BE2C (cell line): ENCODE data around the gene ARAP2.

Source experiments
- DNase-seq: peaks from one replicate; pipeline ENCODE4 v3.0.0-alpha.2; 2020
- H3K27me3 ChIP-seq: fragments of 250-450 bp; sonication (Bioruptor Pico); 2 replicates; pipeline ENCODE4 v1.5.1; 2020; ENCODE audit warnings: mild to moderate bottlenecking
- H3K36me3 ChIP-seq: fragments of 250-450 bp; sonication (Bioruptor Pico); 2 replicates; pipeline ENCODE4 v1.5.1; 2020; ENCODE audit warnings: mild to moderate bottlenecking
- H3K4me1 ChIP-seq: fragments of 250-450 bp; sonication (Bioruptor Pico); 2 replicates; pipeline ENCODE4 v1.5.1; 2020
- H3K4me3 ChIP-seq: 2 replicates; pipeline ENCODE4 v1.5.1; 2011; ENCODE audit warnings: low read depth, low read length
- H3K9me3 ChIP-seq: fragments of 250-450 bp; sonication (Bioruptor Pico); 2 replicates; pipeline ENCODE4 v1.5.1; 2020
- CTCF ChIP-seq: IDR thresholded peaks from 2 replicates; pipeline ENCODE4 v1.5.1; 2012; ENCODE audit warnings: mild to moderate bottlenecking, low read depth, low read length

Gene ARAP2

DNA sequence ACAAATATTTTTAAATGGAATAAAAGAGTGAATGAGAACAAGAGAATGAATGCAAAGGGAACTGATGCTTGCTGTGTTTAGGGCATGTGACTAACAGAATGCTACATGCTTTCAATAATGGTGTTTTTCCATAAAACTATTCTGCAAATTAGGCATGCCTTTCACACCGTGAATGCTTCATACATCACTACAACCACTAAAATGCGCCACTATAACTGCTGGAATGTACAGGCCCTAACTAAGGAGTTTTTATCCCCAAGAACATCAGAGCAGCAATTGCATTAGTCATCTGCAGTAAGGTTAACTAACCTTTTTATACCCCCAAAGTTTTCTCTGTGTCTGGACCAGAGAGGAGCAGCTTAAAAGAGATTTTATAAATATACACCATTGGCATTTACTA, 190.4 kb downstream of the ARAP2 start:
- Histone ChIP-seq H3K4me3 (no peak overlapping the region), H3K27me3 (no peaks in the 10 kb centered on the region), H3K9me3 (no peaks in the 10 kb centered on the region), H3K4me1 (no peaks in the 10 kb centered on the region), H3K36me3 (no peaks in the 10 kb centered on the region)
- TF ChIP-seq CTCF, result no peak
- no peak for DNase-seq

DNA sequence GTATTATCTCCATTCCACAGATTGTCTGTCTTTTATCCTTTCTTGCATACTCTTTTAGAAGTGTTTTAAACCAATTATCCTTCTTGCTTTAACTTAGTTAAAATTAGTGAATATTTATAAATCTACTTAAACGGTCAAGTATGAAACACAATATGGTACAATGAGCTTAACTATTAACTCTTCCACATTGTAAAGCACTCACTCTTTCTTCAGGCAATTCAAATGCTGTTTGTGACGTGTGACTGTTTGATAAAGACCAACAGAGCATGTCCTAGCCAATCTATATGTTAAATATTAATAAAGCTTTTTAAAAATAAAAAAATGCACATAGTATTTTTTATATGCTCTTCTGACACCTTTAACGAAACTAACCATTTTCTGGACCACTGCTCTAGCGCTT, 192.7 kb downstream of the ARAP2 start:
- Histone ChIP-seq H3K27me3 (no peaks in the 10 kb centered on the region), H3K4me1 (no peaks in the 10 kb centered on the region), H3K4me3 (no peak overlapping the region), H3K9me3 (no peaks in the 10 kb centered on the region), H3K36me3 (no peaks in the 10 kb centered on the region)
- no peak for TF ChIP-seq CTCF
- DNase-seq, result no peak

DNA sequence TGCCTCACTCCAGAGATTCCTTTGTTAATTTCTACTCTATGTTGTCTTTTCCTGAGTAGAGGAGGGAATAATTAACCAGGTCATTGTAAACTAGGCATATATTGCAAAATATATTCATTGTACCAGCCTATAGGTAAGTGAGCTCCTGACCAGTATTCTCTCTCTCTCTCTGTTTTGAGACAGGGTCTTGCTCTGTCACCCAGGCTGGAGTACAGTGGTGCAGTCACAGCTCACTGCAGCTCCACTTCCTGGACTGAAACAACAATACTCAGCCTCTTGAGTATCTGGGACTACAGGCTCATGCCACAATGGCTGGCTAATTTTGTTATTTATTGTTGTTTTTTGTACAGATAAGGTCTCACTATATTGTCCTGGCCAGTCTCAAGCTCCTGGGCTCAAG, 198.3 kb downstream of the ARAP2 start:
- no peak for DNase-seq
- H3K27me3 ChIP-seq, result no peaks in the 10 kb centered on the region
- TF ChIP-seq CTCF, result no peak

GRCh38 chr4:36043901-36044300, 200.4 kb downstream of the ARAP2 start:
- H3K4me1 ChIP-seq, result no peaks in the 10 kb centered on the region
- H3K36me3 ChIP-seq, result no peaks in the 10 kb centered on the region
- no peaks in the 10 kb centered on the region for H3K27me3 ChIP-seq
- no peak for TF ChIP-seq CTCF
- no peak for DNase-seq
- no peaks in the 10 kb centered on the region for H3K9me3 ChIP-seq
- H3K4me3 ChIP-seq, result no peak overlapping the region

More for the DNA sequence above, 198.3 kb downstream of the ARAP2 start:
- H3K4me3 ChIP-seq, result no peak overlapping the region
- H3K9me3 ChIP-seq, result no peaks in the 10 kb centered on the region
- H3K4me1 ChIP-seq, result no peaks in the 10 kb centered on the region
- H3K36me3 ChIP-seq, result no peaks in the 10 kb centered on the region

GRCh38 chr4:36043241-36043640, 201.1 kb downstream of the ARAP2 start:
- H3K9me3 ChIP-seq, result no peaks in the 10 kb centered on the region
- no peak overlapping the region for H3K4me3 ChIP-seq
- TF ChIP-seq CTCF, result no peak

GRCh38 chr4:36042122-36042970, 202.0 kb downstream of the ARAP2 start:
- Histone ChIP-seq H3K36me3 (no peaks in the 10 kb centered on the region), H3K4me1 (no peaks in the 10 kb centered on the region), H3K9me3 (no peaks in the 10 kb centered on the region), H3K4me3 (no peak overlapping the region), H3K27me3 (no peaks in the 10 kb centered on the region)
- no peak for TF ChIP-seq CTCF
- DNase-seq, result no peak

More at GRCh38 chr4:36043241-36043640, 201.1 kb downstream of the ARAP2 start:
- Histone ChIP-seq H3K36me3 (no peaks in the 10 kb centered on the region), H3K27me3 (no peaks in the 10 kb centered on the region), H3K4me1 (no peaks in the 10 kb centered on the region)
- DNase-seq, result no peak
